GM18520 (cell line): ENCODE data around the gene NEK8.
"Not testable (repeated sequence)": the region's sequence is repeated elsewhere in the genome, so short reads cannot be mapped to it uniquely, and the experiment has no call there.

Experiments used
- ATAC-seq: cut with Tn5 transposase; IDR thresholded peaks from one replicate; pipeline ENCODE4 v1.9.1; 2021; ENCODE audit not compliant: unreplicated experiment

The NEK8 gene

GRCh38 chr17:28760601-28761562, 32.3 kb downstream of the NEK8 start:
- ATAC-seq = no peak

- peak; percentile 15 for ATAC-seq
These were observed 34.7 kb downstream of the NEK8 start for GRCh38 chr17:28763137-28763799.

- ATAC-seq = peak; percentile 40
These were observed 35.2 kb downstream of the NEK8 start for GRCh38 chr17:28763804-28764266.

- no peak for ATAC-seq
These were observed 36.5 kb downstream of the NEK8 start for GRCh38 chr17:28765038-28765437.

- no peak for ATAC-seq
These were observed 45.1 kb downstream of the NEK8 start for GRCh38 chr17:28773736-28774135.

- no peak for ATAC-seq
These were observed 45.6 kb downstream of the NEK8 start for GRCh38 chr17:28774206-28774605.

GRCh38 chr17:28777178-28777577, 48.6 kb downstream of the NEK8 start:
- ATAC-seq = no peak

- ATAC-seq = not testable (repeated sequence)
These were observed 51.0 kb downstream of the NEK8 start for GRCh38 chr17:28779601-28780000.

GRCh38 chr17:28783161-28783560, 54.6 kb downstream of the NEK8 start:
- no peak for ATAC-seq

GRCh38 chr17:28788100-28788499, 59.5 kb downstream of the NEK8 start:
- no peak for ATAC-seq
